Measurements from ENCODE around the gene ZNF485. TPM values are rescaled to one million over a fixed set of nuclear protein-coding genes. Genes with fewer than 3 reads are reported as not detected.
"Not testable (repeated sequence)": the region's sequence is repeated elsewhere in the genome, so short reads cannot be mapped to it uniquely, and the experiment has no call there.

Gene ZNF485
- total and polyA plus RNA-seq, 5 donors from 2014 or later = 1.4 to 6.9 (median 2.5) TPM

DNA sequence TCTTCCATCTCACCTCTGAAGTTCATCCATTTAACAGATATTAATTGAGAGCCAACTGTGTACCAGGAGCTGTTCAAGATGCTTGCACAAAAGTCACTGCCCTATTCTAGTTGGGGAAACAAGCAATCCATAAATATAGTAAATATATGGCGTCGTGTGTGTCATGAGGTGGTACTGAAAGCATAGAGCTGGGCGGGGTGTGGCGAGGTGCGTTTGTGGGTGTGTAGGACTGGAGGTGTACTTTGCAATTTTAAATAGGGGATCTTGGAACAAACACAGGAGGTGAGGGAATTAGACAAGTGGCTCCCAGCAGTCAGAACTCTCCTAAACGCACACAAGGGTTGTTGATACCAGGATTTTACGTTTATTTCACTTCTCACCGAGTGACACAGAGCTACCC, 31.3 kb upstream of the ZNF485 start:
- ATAC-seq (ENCODE audit: low read depth in 2 of 2) (no peak), DNase-seq (no peak)
- H3K36me3 Mint-ChIP-seq = peaks cover 8% of the 10 kb centered on the region
- Histone ChIP-seq H3K4me1 (ENCODE audit: control insufficient read depth, insufficient read depth, low read length, poor library complexity, severe bottlenecking) (peaks cover 24% of the 10 kb centered on the region), H3K27ac (ENCODE audit: insufficient read depth, low read length, poor library complexity, severe bottlenecking) (peak overlapping the region; percentile 78), H3K36me3 (ENCODE audit: control insufficient read depth, insufficient read depth, low read length) (no peaks in the 10 kb centered on the region), H3K27me3 (ENCODE audit: control insufficient read depth, insufficient read depth, low read length) (no peaks in the 10 kb centered on the region), H3K9me3 (ENCODE audit: control insufficient read depth in 2 of 2, low read length in 2 of 2) (no peaks in the 10 kb centered on the region), H3K4me3 (ENCODE audit: low read depth, low read length) (peak overlapping the region; percentile 87)
- H3K27ac Mint-ChIP-seq = peak overlapping the region; percentile 94 to 99 (median 96)
- no peaks in the 10 kb centered on the region for H3K27me3 Mint-ChIP-seq
- peak overlapping the region; percentile 65 to 95 (median 90) for H3K4me3 Mint-ChIP-seq
- H3K9me3 Mint-ChIP-seq = peaks cover 0 to 4% (median 0%) of the 10 kb centered on the region in 7 donors
- H3K4me1 Mint-ChIP-seq = peaks cover 26 to 63% (median 32%) of the 10 kb centered on the region in 4 donors

DNA sequence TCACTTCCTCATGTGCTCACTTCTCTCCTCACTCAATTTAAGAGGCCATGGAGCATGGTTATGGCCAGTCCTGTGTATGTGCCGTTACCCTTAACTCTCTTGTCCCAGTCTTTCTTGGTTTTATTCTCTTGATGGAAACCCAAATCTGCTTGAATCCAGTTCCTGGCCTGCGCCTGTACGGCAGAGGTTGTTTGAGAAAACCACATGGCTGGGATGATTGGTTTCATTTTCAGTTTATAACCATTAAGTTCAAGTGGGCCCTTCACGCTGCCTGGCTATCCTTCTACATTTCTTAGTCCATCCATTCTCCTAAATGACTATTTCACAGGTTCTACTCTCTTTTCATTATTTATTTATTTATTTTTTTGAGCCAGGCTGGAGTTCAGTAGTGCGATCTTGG, 30.2 kb upstream of the ZNF485 start:
- H3K36me3 ChIP-seq (ENCODE audit: control insufficient read depth, insufficient read depth, low read length) = no peaks in the 10 kb centered on the region
- Mint-ChIP-seq H3K4me1 (peaks cover 21 to 53% (median 28%) of the 10 kb centered on the region in 4 donors), H3K36me3 (peaks cover 4% of the 10 kb centered on the region), H3K27me3 (no peaks in the 10 kb centered on the region), H3K9me3 (peaks cover 0 to 4% (median 0%) of the 10 kb centered on the region in 7 donors), H3K4me3 (peak overlapping the region; percentile 42 to 78 (median 66)), H3K27ac (peak overlapping the region in 2 of 3 donors; percentile 26 to 94)
- no peak for ATAC-seq (ENCODE audit: low read depth in 2 of 2)
- peaks cover 24% of the 10 kb centered on the region for H3K4me1 ChIP-seq (ENCODE audit: control insufficient read depth, insufficient read depth, low read length, poor library complexity, severe bottlenecking)
- no peak overlapping the region for H3K27ac ChIP-seq (ENCODE audit: insufficient read depth, low read length, poor library complexity, severe bottlenecking)
- no peaks in the 10 kb centered on the region for H3K27me3 ChIP-seq (ENCODE audit: control insufficient read depth, insufficient read depth, low read length)
- peak in 1 of 3 donors; percentile 17 for DNase-seq
- peak overlapping the region; percentile 21 for H3K4me3 ChIP-seq (ENCODE audit: low read depth, low read length)
- H3K9me3 ChIP-seq (ENCODE audit: control insufficient read depth in 2 of 2, low read length in 2 of 2) = no peaks in the 10 kb centered on the region

DNA sequence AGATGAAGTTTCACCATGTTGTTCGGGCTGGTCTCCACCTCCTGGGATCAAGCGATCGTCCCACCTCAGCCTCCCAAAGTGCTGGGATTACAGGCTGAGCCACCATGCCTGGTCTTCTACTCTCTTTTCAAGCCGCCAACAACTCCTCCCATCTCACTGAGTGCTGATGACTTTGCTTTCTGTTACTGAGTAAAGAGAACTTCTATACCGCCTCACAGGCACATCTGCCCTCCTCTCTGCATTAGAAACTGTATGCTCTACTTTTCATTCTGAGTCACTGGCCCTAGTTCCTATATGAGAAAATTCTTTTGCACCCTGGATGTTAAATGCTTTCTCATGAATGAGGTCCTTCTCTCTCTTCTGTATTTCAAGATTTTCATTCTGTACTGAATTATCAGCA, 29.7 kb upstream of the ZNF485 start:
- peaks cover 4% of the 10 kb centered on the region for H3K36me3 Mint-ChIP-seq
- Histone ChIP-seq H3K27me3 (ENCODE audit: control insufficient read depth, insufficient read depth, low read length) (no peaks in the 10 kb centered on the region), H3K36me3 (ENCODE audit: control insufficient read depth, insufficient read depth, low read length) (no peaks in the 10 kb centered on the region), H3K9me3 (ENCODE audit: control insufficient read depth in 2 of 2, low read length in 2 of 2) (no peaks in the 10 kb centered on the region), H3K4me3 (ENCODE audit: low read depth, low read length) (no peak overlapping the region), H3K4me1 (ENCODE audit: control insufficient read depth, insufficient read depth, low read length, poor library complexity, severe bottlenecking) (peaks cover 19% of the 10 kb centered on the region), H3K27ac (ENCODE audit: insufficient read depth, low read length, poor library complexity, severe bottlenecking) (no peak overlapping the region)
- no peak for ATAC-seq (ENCODE audit: low read depth in 2 of 2)
- peaks cover 17 to 48% (median 26%) of the 10 kb centered on the region in 4 donors for H3K4me1 Mint-ChIP-seq
- no peak for DNase-seq
- H3K27ac Mint-ChIP-seq = peak overlapping the region in 1 of 3 donors; percentile 73
- no peaks in the 10 kb centered on the region for H3K27me3 Mint-ChIP-seq
- H3K9me3 Mint-ChIP-seq = peaks cover 0 to 4% (median 0%) of the 10 kb centered on the region in 7 donors
- peak overlapping the region; percentile 44 to 73 (median 58) for H3K4me3 Mint-ChIP-seq

DNA sequence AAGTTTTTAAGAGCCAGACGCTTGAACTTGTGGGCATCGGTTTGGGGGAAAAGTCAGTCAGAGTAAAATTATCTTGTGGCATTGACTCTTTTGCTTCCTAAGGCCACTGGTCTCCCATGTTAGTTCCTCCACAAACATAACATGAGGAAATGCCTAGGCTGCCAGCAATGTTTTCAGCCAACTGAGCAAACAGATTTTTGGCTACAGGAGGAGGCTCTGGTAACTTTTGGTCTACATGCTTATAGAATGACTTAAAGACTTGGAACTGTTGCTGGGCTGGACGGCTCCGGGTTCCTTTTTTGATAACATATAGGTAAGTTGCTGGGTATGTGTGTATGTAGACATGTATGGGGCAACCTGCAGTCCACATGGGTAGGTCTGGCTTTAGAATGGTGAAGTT, 22.2 kb upstream of the ZNF485 start:
- H3K27me3 Mint-ChIP-seq = peaks cover 24% of the 10 kb centered on the region
- H3K27ac Mint-ChIP-seq = no peak overlapping the region
- H3K36me3 Mint-ChIP-seq = no peaks in the 10 kb centered on the region

DNA sequence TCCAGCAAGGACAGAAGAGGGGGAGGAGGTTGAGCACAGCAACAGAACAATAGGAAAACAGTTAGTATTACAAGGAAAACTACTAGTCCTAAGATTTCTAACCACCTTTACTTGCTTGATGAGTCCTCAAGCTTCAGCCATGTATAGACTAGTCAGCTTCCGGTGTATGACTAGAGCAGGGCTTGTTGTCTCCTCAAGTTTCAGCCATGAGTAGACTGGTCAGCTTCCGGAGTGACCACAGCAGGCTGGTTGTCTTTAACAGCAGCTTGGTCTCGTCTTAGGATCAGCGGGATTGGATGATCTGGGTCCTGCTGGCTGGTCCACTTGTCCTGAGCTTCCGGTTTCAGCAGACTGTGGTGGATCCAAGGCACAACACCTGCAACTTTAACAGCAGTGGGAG, 21.2 kb upstream of the ZNF485 start:
- Mint-ChIP-seq H3K4me3 (no peak overlapping the region), H3K27me3 (peaks cover 29% of the 10 kb centered on the region), H3K9me3 (peaks cover 0 to 3% (median 0%) of the 10 kb centered on the region in 7 donors), H3K27ac (no peak overlapping the region), H3K4me1 (no peaks in the 10 kb centered on the region), H3K36me3 (no peaks in the 10 kb centered on the region)
- H3K36me3 ChIP-seq (ENCODE audit: control insufficient read depth, insufficient read depth, low read length) = no peaks in the 10 kb centered on the region
- H3K27me3 ChIP-seq (ENCODE audit: control insufficient read depth, insufficient read depth, low read length) = no peaks in the 10 kb centered on the region
- no peak overlapping the region for H3K27ac ChIP-seq (ENCODE audit: insufficient read depth, low read length, poor library complexity, severe bottlenecking)
- no peaks in the 10 kb centered on the region for H3K9me3 ChIP-seq (ENCODE audit: control insufficient read depth in 2 of 2, low read length in 2 of 2)
- no peaks in the 10 kb centered on the region for H3K4me1 ChIP-seq (ENCODE audit: control insufficient read depth, insufficient read depth, low read length, poor library complexity, severe bottlenecking)
- H3K4me3 ChIP-seq (ENCODE audit: low read depth, low read length) = no peak overlapping the region
- DNase-seq (no peak), ATAC-seq (ENCODE audit: low read depth in 2 of 2) (no peak)

More for the DNA sequence above, 22.2 kb upstream of the ZNF485 start:
- no peaks in the 10 kb centered on the region for H3K9me3 Mint-ChIP-seq
- H3K4me1 ChIP-seq (ENCODE audit: control insufficient read depth, insufficient read depth, low read length, poor library complexity, severe bottlenecking) = no peaks in the 10 kb centered on the region
- no peaks in the 10 kb centered on the region for H3K4me1 Mint-ChIP-seq
- no peak overlapping the region for H3K4me3 ChIP-seq (ENCODE audit: low read depth, low read length)
- no peaks in the 10 kb centered on the region for H3K9me3 ChIP-seq (ENCODE audit: control insufficient read depth in 2 of 2, low read length in 2 of 2)
- no peak for DNase-seq
- no peak overlapping the region for H3K4me3 Mint-ChIP-seq
- no peaks in the 10 kb centered on the region for H3K36me3 ChIP-seq (ENCODE audit: control insufficient read depth, insufficient read depth, low read length)
- no peak overlapping the region for H3K27ac ChIP-seq (ENCODE audit: insufficient read depth, low read length, poor library complexity, severe bottlenecking)
- ATAC-seq (ENCODE audit: low read depth in 2 of 2) = no peak
- no peaks in the 10 kb centered on the region for H3K27me3 ChIP-seq (ENCODE audit: control insufficient read depth, insufficient read depth, low read length)

DNA sequence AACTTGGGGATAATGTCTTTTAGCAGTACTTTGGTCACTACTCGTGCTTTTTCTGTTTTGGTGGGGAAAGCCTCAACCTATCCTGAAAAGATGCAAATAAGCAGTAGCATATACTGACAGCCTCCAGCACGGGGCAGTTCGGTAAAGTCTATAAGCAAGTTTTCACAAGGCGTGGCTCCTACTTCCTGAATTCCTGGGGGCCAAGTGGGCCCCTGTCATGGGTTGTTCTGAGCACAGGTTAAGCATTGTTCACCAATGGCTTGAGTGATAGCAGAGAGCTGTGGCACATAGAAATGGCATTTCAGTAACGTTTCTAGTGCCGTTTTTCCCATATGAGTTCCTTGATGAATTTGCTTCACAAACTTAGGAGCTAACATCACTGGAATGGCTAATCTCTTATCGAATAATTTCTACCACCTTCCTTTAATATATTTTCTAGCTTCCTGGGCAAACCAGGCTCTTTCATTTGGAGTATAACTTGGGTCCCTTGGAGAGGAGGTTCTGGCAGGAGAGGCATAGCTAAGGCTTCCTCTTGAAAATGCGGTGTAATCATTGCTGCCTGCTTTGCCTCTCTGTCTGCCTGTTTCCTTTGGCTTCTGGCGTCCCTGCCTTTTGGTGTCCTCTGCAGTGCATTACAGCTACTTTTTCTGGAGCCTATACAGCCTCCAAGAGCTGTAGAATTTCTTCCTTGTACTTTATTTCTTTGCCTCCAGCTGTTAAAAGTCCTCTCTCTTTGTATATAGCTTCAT, 20.1 kb upstream of the ZNF485 start:
- Mint-ChIP-seq H3K27ac (peak overlapping the region in 1 of 3 donors; percentile 45), H3K4me3 (no peak overlapping the region), H3K27me3 (peaks cover 31% of the 10 kb centered on the region), H3K36me3 (no peaks in the 10 kb centered on the region), H3K9me3 (peaks cover 0 to 3% (median 0%) of the 10 kb centered on the region in 7 donors), H3K4me1 (no peaks in the 10 kb centered on the region)
- Histone ChIP-seq H3K9me3 (ENCODE audit: control insufficient read depth in 2 of 2, low read length in 2 of 2) (peaks cover 0 to 5% of the 10 kb centered on the region in 2 experiments), H3K4me1 (ENCODE audit: control insufficient read depth, insufficient read depth, low read length, poor library complexity, severe bottlenecking) (no peaks in the 10 kb centered on the region), H3K27ac (ENCODE audit: insufficient read depth, low read length, poor library complexity, severe bottlenecking) (no peak overlapping the region), H3K36me3 (ENCODE audit: control insufficient read depth, insufficient read depth, low read length) (no peaks in the 10 kb centered on the region), H3K4me3 (ENCODE audit: low read depth, low read length) (no peak overlapping the region), H3K27me3 (ENCODE audit: control insufficient read depth, insufficient read depth, low read length) (no peaks in the 10 kb centered on the region)
- DNase-seq = no peak
- no peak for ATAC-seq (ENCODE audit: low read depth in 2 of 2)

DNA sequence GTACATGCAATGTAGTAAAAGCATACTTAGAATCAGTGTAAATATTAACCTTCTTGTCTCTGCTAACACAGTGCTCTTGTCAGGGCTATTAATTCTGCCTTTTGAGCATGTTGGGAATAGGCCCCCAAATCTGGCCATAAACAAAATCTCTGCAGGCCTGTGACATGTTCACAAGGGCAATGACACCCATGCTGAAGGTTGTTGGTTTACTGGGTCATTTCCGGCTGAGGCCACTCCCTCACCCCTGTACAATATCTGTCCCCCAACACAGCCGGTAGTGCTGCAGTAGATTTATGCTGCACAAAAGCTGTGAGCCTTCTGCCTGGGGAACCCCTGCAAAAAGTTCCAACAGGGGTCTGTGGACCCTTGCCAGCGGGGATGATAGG, 19.5 kb upstream of the ZNF485 start:
- not testable (repeated sequence) for H3K9me3 ChIP-seq (ENCODE audit: control insufficient read depth in 2 of 2, low read length in 2 of 2); H3K4me1 Mint-ChIP-seq; H3K36me3 ChIP-seq (ENCODE audit: control insufficient read depth, insufficient read depth, low read length); H3K4me3 Mint-ChIP-seq; DNase-seq; H3K4me1 ChIP-seq (ENCODE audit: control insufficient read depth, insufficient read depth, low read length, poor library complexity, severe bottlenecking); H3K27ac ChIP-seq (ENCODE audit: insufficient read depth, low read length, poor library complexity, severe bottlenecking); H3K4me3 ChIP-seq (ENCODE audit: low read depth, low read length); H3K9me3 Mint-ChIP-seq; H3K36me3 Mint-ChIP-seq; H3K27me3 ChIP-seq (ENCODE audit: control insufficient read depth, insufficient read depth, low read length); ATAC-seq (ENCODE audit: low read depth in 2 of 2)
- H3K27ac Mint-ChIP-seq = peak overlapping the region in 1 of 3 donors; percentile 45
- peaks cover 34% of the 10 kb centered on the region for H3K27me3 Mint-ChIP-seq
